ENCODE data around the gene TM9SF2. TPM values are rescaled to one million over a fixed set of nuclear protein-coding genes. Genes with fewer than 3 reads are reported as not detected.

TM9SF2 gene
- total RNA-seq, 1 experiment from 2014 or later: 67.9 TPM

DNA sequence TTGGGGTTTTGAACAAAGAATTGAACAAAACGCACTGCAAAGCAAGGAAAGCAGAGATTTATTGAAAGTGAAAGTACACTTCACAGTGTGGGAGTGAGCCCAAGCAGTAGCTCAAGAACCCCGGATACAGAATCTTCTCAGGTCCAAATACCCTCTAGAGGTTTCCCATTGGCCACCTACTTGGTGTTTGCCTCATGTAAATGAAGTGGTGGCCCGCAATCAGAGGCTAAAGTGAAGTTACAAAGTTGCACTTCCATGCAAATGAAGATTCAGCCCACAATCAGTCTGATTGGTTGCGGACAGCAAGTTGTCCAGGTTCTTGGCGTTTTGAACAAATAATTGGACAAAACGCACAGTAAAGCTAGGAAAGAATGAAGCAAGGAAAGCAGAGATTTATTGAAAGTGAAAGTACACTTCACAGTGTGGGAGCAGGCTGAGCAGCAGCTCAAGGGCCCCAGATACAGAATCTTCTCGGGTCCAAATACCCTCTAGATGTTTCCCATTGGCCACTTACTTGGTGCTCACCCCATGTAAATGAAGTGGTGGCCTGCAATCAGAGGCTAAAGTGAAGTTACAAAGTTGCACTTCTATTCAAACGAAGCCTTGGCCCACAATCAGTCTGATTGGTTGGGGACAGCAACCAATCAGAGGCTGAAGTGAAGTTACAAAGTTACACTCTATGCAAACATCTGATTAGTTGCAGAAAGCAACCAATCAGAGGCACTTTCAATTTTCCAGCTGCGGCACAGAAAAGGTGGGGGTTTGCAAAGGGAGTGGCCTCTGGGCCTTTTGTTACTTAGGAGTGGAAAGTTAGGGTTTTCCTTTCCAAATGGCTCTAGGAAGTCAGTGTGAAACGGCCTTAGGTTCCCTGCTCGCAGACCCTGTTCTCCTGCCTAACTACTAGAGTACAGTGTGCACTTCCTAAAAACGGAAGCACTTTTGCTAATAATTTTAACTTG, 4.8 kb upstream of the TM9SF2 start:
- Histone ChIP-seq H3K27ac (ENCODE audit: low read length) (peak overlapping the region; percentile 96), H3K9me3 (ENCODE audit: control insufficient read depth, insufficient read depth, low read depth, low read length) (no peaks in the 10 kb centered on the region), H3K4me3 (ENCODE audit: low read depth in 2 of 2, low read length in 2 of 2) (peak overlapping the region; percentile 61 to 82), H3K27me3 (ENCODE audit: control insufficient read depth, insufficient read depth, low read length) (no peaks in the 10 kb centered on the region), H3K36me3 (ENCODE audit: control insufficient read depth, insufficient read depth, low read length) (peaks cover 1% of the 10 kb centered on the region; the same call in 1 of the 2 replicates), H3K4me1 (ENCODE audit: control insufficient read depth, insufficient read depth, low read length) (peaks cover 10% of the 10 kb centered on the region)
- intact Hi-C loops (cut with micrococcal nuclease; ENCODE audit: unreplicated experiment) (no loop called here), in situ Hi-C loops (cut with HindIII; ENCODE audit: low pct_unique_long_range_greater_than_20kb, low sequenced_read_pairs) (no loop called here)
- TF ChIP-seq CTCF (IDR thresholded peaks at IDR 0.05) (no peak), POLR2AphosphoS5 (IDR thresholded peaks at IDR 0.05; ENCODE audit: low read depth, low read length) (peak; percentile 47; the same call in 1 of the 2 replicates), SIN3A (IDR thresholded peaks at IDR 0.05; ENCODE audit: borderline replicate concordance, insufficient read depth, low read depth, low read length) (no peak), TCF7L2 (IDR thresholded peaks at IDR 0.05; ENCODE audit: low read depth, low read length) (no peak)
- TF ChIP-seq, protein P1, sequence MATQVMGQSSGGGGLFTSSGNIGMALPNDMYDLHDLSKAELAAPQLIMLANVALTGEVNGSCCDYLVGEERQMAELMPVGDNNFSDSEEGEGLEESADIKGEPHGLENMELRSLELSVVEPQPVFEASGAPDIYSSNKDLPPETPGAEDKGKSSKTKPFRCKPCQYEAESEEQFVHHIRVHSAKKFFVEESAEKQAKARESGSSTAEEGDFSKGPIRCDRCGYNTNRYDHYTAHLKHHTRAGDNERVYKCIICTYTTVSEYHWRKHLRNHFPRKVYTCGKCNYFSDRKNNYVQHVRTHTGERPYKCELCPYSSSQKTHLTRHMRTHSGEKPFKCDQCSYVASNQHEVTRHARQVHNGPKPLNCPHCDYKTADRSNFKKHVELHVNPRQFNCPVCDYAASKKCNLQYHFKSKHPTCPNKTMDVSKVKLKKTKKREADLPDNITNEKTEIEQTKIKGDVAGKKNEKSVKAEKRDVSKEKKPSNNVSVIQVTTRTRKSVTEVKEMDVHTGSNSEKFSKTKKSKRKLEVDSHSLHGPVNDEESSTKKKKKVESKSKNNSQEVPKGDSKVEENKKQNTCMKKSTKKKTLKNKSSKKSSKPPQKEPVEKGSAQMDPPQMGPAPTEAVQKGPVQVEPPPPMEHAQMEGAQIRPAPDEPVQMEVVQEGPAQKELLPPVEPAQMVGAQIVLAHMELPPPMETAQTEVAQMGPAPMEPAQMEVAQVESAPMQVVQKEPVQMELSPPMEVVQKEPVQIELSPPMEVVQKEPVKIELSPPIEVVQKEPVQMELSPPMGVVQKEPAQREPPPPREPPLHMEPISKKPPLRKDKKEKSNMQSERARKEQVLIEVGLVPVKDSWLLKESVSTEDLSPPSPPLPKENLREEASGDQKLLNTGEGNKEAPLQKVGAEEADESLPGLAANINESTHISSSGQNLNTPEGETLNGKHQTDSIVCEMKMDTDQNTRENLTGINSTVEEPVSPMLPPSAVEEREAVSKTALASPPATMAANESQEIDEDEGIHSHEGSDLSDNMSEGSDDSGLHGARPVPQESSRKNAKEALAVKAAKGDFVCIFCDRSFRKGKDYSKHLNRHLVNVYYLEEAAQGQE (IDR thresholded peaks at IDR 0.05; ENCODE audit: insufficient read depth in 1 of 2, low read depth in 2 of 2, low read length in 1 of 2): no peak
- ATAC-seq (peak; percentile 58), DNase-seq (ENCODE audit: low read depth, low spot score) (peak; percentile 72)
- no TSS peak for BruUV-seq (replicated peaks)
- ChIA-PET POLR2A (interaction anchor here (0.9 kb wide), 1 partner anchor 9 kb away, joined by 3 read pairs; no protein-coding TSS in a partner anchor), CTCF (no interaction called here)

DNA sequence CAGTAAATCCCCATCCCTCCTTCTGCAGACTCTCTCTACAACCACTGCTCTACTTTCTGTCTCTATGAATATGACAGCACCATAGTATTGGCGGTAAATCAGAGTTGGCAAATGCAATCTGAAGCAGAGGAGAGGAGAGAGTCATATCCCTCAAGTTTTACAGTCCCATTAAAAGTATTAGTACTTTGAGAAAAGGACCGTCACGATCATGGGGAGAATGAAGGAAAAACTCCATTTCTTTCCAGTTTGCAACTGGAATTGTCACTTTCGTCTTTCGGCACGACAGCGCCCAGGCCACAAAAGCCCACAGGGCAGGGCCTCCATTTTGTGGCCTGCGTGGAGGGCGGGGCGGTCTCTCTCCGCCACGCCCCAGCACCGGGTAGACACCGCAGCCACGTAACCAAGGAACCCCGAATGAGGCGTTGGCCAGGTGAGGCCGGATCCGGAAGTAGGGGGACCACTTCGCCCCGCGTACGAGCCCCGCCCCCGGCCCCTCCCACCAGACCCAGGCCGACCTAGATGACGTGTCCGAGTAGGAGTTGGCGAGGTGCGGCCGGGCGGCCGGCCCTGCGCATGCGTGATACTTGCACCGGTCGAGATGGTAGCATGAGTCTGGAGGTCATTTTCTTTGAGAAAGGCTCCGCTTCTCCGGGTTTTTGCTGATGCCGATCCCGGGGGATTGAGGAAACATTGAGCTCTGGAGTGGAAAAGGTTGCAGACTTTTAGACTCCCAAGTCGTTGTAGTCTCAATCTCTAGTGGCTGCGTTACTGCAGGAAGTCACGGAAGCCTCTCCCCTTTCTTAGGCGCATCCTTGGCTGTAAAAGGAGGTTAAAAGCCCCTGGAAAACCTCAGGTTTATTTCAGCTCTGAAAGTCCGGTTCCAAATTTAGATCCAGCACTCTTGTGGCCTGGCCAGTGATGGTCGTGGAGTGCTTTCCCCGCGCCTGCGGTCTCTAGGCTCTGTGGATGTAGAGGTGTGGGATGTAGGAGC, 2.8 kb upstream of the TM9SF2 start:
- ATAC-seq (peak; percentile 85), DNase-seq (ENCODE audit: low read depth, low spot score) (peak; percentile 80)
- H3K27me3 ChIP-seq (ENCODE audit: control insufficient read depth, insufficient read depth, low read length): no peaks in the 10 kb centered on the region
- peaks cover 7% of the 10 kb centered on the region for H3K36me3 ChIP-seq (ENCODE audit: control insufficient read depth, insufficient read depth, low read length)
- peak overlapping the region; percentile 97 for H3K27ac ChIP-seq (ENCODE audit: low read length)
- POLR2A ChIA-PET: no interaction called here
- CTCF ChIA-PET: no interaction called here
- intact Hi-C loops (cut with micrococcal nuclease; ENCODE audit: unreplicated experiment) (no loop called here), in situ Hi-C loops (cut with HindIII; ENCODE audit: low pct_unique_long_range_greater_than_20kb, low sequenced_read_pairs) (no loop called here)
- peak overlapping the region; percentile 53 to 82 for H3K4me3 ChIP-seq (ENCODE audit: low read depth in 2 of 2, low read length in 2 of 2)
- H3K9me3 ChIP-seq (ENCODE audit: control insufficient read depth, insufficient read depth, low read depth, low read length): no peaks in the 10 kb centered on the region
- BruUV-seq (replicated peaks): no TSS peak
- H3K4me1 ChIP-seq (ENCODE audit: control insufficient read depth, insufficient read depth, low read length): peaks cover 16% of the 10 kb centered on the region
- 0 out of 2 replicates have a peak, but pooled peaks have one; percentile 39 for TF ChIP-seq SIN3A (IDR thresholded peaks at IDR 0.05; ENCODE audit: borderline replicate concordance, insufficient read depth, low read depth, low read length)
- TF ChIP-seq TCF7L2 (IDR thresholded peaks at IDR 0.05; ENCODE audit: low read depth, low read length): no peak
- peak; percentile 67; the same call in 1 of the 2 replicates for TF ChIP-seq POLR2AphosphoS5 (IDR thresholded peaks at IDR 0.05; ENCODE audit: low read depth, low read length)
- no peak for TF ChIP-seq CTCF (IDR thresholded peaks at IDR 0.05)
- TF ChIP-seq, protein P1 (IDR thresholded peaks at IDR 0.05; ENCODE audit: insufficient read depth in 1 of 2, low read depth in 2 of 2, low read length in 1 of 2): no peak

Measured in Panc1 (cell line).